OCI-LY7 (cell line): ENCODE measurements around the gene SNAP47. TPM values are rescaled to one million over a fixed set of nuclear protein-coding genes. Genes with fewer than 3 reads are reported as not detected.

Experiments used
- BruUV-seq: library from RNA; stranded (reverse); fragments of 400-500 nt; replicated peaks from 2 replicates; lab custom pipeline; 2021; lab: Mats Ljungman, UMichigan
- CTCF ChIA-PET: fragments of 300-600 bp; sonication (Branson Sonifier 250); formaldehyde crosslinking; loops from one replicate; lab custom pipeline; 2022; ENCODE audit warnings: antibody characterized with exemption; ENCODE audit not compliant: unreplicated experiment; lab: Charles Lee
- POLR2A ChIA-PET: fragments of 300-600 bp; sonication (Branson Sonifier 250); formaldehyde crosslinking; loops from one replicate; lab custom pipeline; 2022; ENCODE audit warnings: antibody characterized with exemption; lab: Charles Lee
- DNase-seq: peaks from one replicate; pipeline ENCODE4 v3.0.0-alpha.2; 2015; ENCODE audit warnings: low spot score
- H2AFZ ChIP-seq: fragments of 200-600 bp; sonication (generic), shearing (Covaris generic); 2 replicates; pipeline ENCODE4 v1.6.1; 2014; ENCODE audit warnings: mild to moderate bottlenecking, antibody characterized with exemption, low read length, moderate library complexity
- H3K27ac ChIP-seq: fragments of 200-600 bp; sonication (generic); 2 replicates; pipeline ENCODE4 v1.5.1; 2014; ENCODE audit warnings: mixed run types, low read depth, mild to moderate bottlenecking, moderate library complexity, low read length, inconsistent platforms; ENCODE audit not compliant: poor library complexity, severe bottlenecking
- H3K36me3 ChIP-seq: fragments of 200-600 bp; sonication (generic); 2 replicates; pipeline ENCODE4 v1.6.1; 2014; ENCODE audit warnings: mild to moderate bottlenecking, antibody characterized with exemption, low read length, moderate library complexity, mixed read lengths; ENCODE audit not compliant: insufficient read depth
- H3K4me1 ChIP-seq: fragments of 200-600 bp; sonication (generic); 2 replicates; pipeline ENCODE4 v1.5.1; 2014; ENCODE audit warnings: mild to moderate bottlenecking, low read length; ENCODE audit not compliant: insufficient read depth, poor library complexity, severe bottlenecking
- H3K4me2 ChIP-seq: fragments of 200-600 bp; sonication (generic); 2 replicates; pipeline ENCODE4 v1.6.1; 2014; ENCODE audit warnings: mild to moderate bottlenecking, low read length
- H3K4me3 ChIP-seq: fragments of 200-600 bp; sonication (generic); 2 replicates; pipeline ENCODE4 v1.5.1; 2014; ENCODE audit warnings: mild to moderate bottlenecking, low read depth, low read length; ENCODE audit not compliant: poor library complexity, severe bottlenecking
- H3K79me2 ChIP-seq: fragments of 200-600 bp; sonication (generic); 2 replicates; pipeline ENCODE4 v1.6.1; 2016; ENCODE audit warnings: low read depth, mild to moderate bottlenecking, low read length, moderate library complexity, mixed read lengths; ENCODE audit not compliant: insufficient read depth
- H3K9me2 ChIP-seq: fragments of 200-600 bp; sonication (generic); 2 replicates; pipeline ENCODE4 v1.6.1; 2016; ENCODE audit warnings: mild to moderate bottlenecking, low read length, mixed read lengths; ENCODE audit not compliant: insufficient read depth
- H3K9me3 ChIP-seq: fragments of 200-600 bp; sonication (generic); 2 replicates; pipeline ENCODE4 v1.6.1; 2014; ENCODE audit warnings: mild to moderate bottlenecking, mixed run types, low read length, mixed read lengths
- H4K20me1 ChIP-seq: fragments of 200-600 bp; sonication (generic); 2 replicates; pipeline ENCODE4 v1.6.1; 2014; ENCODE audit warnings: mild to moderate bottlenecking, antibody characterized with exemption, low read length, moderate library complexity, mixed read lengths; ENCODE audit not compliant: insufficient read depth
- CTCF ChIP-seq: fragments of 200-600 bp; sonication (generic); conservative IDR thresholded peaks from 2 replicates; pipeline ENCODE4 v1.5.1; 2014; ENCODE audit warnings: mild to moderate bottlenecking, antibody characterized with exemption, low read length, moderate library complexity, mixed read lengths
- EZH2phosphoT487 ChIP-seq: fragments of 200-600 bp; sonication (generic); IDR thresholded peaks from 2 replicates; pipeline ENCODE4 v1.6.1; 2018; ENCODE audit warnings: low read depth, borderline replicate concordance, mild to moderate bottlenecking, mixed run types, antibody characterized with exemption, low read length, moderate library complexity, mixed read lengths
- intact Hi-C: fragments of 100-400 bp; cut with micrococcal nuclease; formaldehyde crosslinking; loops from one replicate; pipeline ENCODE4 v1.10.0; 2022; ENCODE audit not compliant: unreplicated experiment
- total RNA-seq, 2 experiments: library from RNA; depleted of rRNA in 1 of 2; stranded (reverse); fragments of >200 nt in 1 of 2; shearing (Covaris generic) in 1 of 2; gene quantifications; 2 replicates each; pipeline ENCODE4 v1.2.3, GENCODE V29; 2014 to 2022

Gene SNAP47
- total RNA-seq, 2 experiments from 2014 or later: 29.8 to 44.2 TPM

- H3K9me2 ChIP-seq: no peaks in the 10 kb centered on the region
- H3K36me3 ChIP-seq: peaks cover 62% of the 10 kb centered on the region
- CTCF ChIA-PET: no interaction called here
- H3K4me2 ChIP-seq: no peak overlapping the region
- intact Hi-C loops: no loop called here
- no peak overlapping the region for H3K4me3 ChIP-seq
- H4K20me1 ChIP-seq: no peaks in the 10 kb centered on the region
- no peak overlapping the region for H2AFZ ChIP-seq
- H3K27ac ChIP-seq: no peak overlapping the region
- H3K79me2 ChIP-seq: no peaks in the 10 kb centered on the region
- no peaks in the 10 kb centered on the region for H3K9me3 ChIP-seq
- peaks cover 4% of the 10 kb centered on the region for H3K4me1 ChIP-seq
- TF ChIP-seq CTCF (no peak), EZH2phosphoT487 (no peak)
- no TSS peak for BruUV-seq
- no peak for DNase-seq
- POLR2A ChIA-PET: interaction anchor here (0.7 to 1.0 kb wide), 2 partner anchors 11 to 24 kb away, joined by 3 read pairs; no protein-coding TSS in a partner anchor
Observed at GRCh38 chr1:227757781-227758180, 22.5 kb downstream of the SNAP47 start.

DNA sequence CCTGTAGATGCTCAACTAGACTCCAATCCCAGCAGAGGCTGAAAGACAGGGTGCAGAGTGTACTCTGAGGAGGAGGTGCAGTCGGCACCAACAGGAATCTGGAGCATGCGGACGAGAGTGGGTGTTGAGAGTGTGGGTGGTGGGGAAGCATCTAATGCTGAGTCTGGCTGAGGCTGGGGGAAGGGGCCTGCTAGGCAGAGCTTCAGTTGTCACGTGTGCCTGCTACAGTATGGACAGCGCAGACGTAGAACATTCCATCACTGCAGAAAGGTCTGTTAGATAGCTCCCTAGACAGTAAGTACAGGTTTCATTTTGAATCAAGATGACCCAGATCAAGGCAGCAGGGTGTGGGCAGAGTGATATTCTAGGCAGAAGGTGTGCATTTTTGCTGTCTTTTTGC, 23.1 kb downstream of the SNAP47 start:
- no peaks in the 10 kb centered on the region for H3K9me2 ChIP-seq
- H3K79me2 ChIP-seq: no peaks in the 10 kb centered on the region
- TF ChIP-seq EZH2phosphoT487 (no peak), CTCF (no peak)
- peaks cover 68% of the 10 kb centered on the region for H3K36me3 ChIP-seq
- H4K20me1 ChIP-seq: no peaks in the 10 kb centered on the region
- peaks cover 4% of the 10 kb centered on the region for H3K4me1 ChIP-seq
- no peak for DNase-seq
- POLR2A ChIA-PET: interaction anchor here (1.0 kb wide), 1 partner anchor 10 kb away, joined by 3 read pairs; no protein-coding TSS in a partner anchor
- no peak overlapping the region for H2AFZ ChIP-seq
- no peak overlapping the region for H3K4me2 ChIP-seq
- BruUV-seq: no TSS peak
- CTCF ChIA-PET: no interaction called here
- H3K27ac ChIP-seq: no peak overlapping the region
- H3K4me3 ChIP-seq: no peak overlapping the region
- intact Hi-C loops: no loop called here
- H3K9me3 ChIP-seq: no peaks in the 10 kb centered on the region

GRCh38 chr1:227759341-227760300, 24.4 kb downstream of the SNAP47 start:
- TSS peak; percentile 45 for BruUV-seq
- Histone ChIP-seq H4K20me1 (no peaks in the 10 kb centered on the region), H2AFZ (no peak overlapping the region), H3K79me2 (no peaks in the 10 kb centered on the region), H3K36me3 (peaks cover 75% of the 10 kb centered on the region), H3K9me2 (no peaks in the 10 kb centered on the region), H3K4me1 (peaks cover 4% of the 10 kb centered on the region), H3K9me3 (no peaks in the 10 kb centered on the region), H3K4me3 (no peak overlapping the region), H3K4me2 (no peak overlapping the region), H3K27ac (no peak overlapping the region)
- no peak for DNase-seq
- intact Hi-C loops: no loop called here
- ChIA-PET POLR2A (no interaction called here), CTCF (no interaction called here)
- TF ChIP-seq EZH2phosphoT487: no peak
- no peak for TF ChIP-seq CTCF
